Upper lobe of left lung (tissue), 6 donors: Measurements from ENCODE around the gene LARGE1. TPM values are rescaled to one million over a fixed set of nuclear protein-coding genes. Genes with fewer than 3 reads are reported as not detected.

ENCODE experiments used
- ATAC-seq, 2 donors: fragments of 200-7000 bp; cut with Tn5 transposase; one replicate each; pipeline ENCODE4 v1.9.1; 2022; ENCODE audit warnings: mild to moderate bottlenecking in 2 of 2, moderate library complexity in 2 of 2; ENCODE audit not compliant: low FRiP score in 2 of 2
- DNase-seq, 2 donors: peaks; one replicate each; pipeline ENCODE4 v3.0.0-alpha.2; 2019 to 2020
- H3K27ac ChIP-seq, 4 donors: fragments of 200-600 bp; sonication (generic); one replicate each; pipeline ENCODE4 v1.5.1; 2016 to 2019
- H3K27me3 ChIP-seq, 4 donors: fragments of 200-600 bp; sonication (generic); one replicate each; pipeline ENCODE4 v1.5.1; 2017 to 2019
- H3K36me3 ChIP-seq, 4 donors: fragments of 200-600 bp; sonication (generic); one replicate each; pipeline ENCODE4 v1.5.1; 2016 to 2019
- H3K4me1 ChIP-seq, 4 donors: fragments of 200-600 bp; sonication (generic); one replicate each; pipeline ENCODE4 v1.5.1; 2018 to 2019
- H3K4me3 ChIP-seq, 4 donors: fragments of 200-600 bp; sonication (generic); one replicate each; pipeline ENCODE4 v1.5.1; 2017 to 2019; ENCODE audit warnings: mild to moderate bottlenecking in 2 of 4, moderate library complexity in 1 of 4
- H3K9me3 ChIP-seq, 4 donors: fragments of 200-600 bp; sonication (generic); one replicate each; pipeline ENCODE4 v1.5.1; 2018 to 2019
- EP300 ChIP-seq, 4 donors: sonication (generic); formaldehyde crosslinking; IDR thresholded peaks; one replicate each; pipeline ENCODE4 v1.5.1; 2017; ENCODE audit warnings: antibody characterized with exemption in 4 of 4, control low read depth in 2 of 4
- POLR2A ChIP-seq, 4 donors: fragments of 450-650 bp; IDR thresholded peaks; one replicate each; pipeline ENCODE4 v1.5.1; 2016 to 2017; ENCODE audit warnings: antibody characterized with exemption in 4 of 4, mild to moderate bottlenecking in 2 of 4
- POLR2AphosphoS5 ChIP-seq, 2 donors: sonication (generic); formaldehyde crosslinking; IDR thresholded peaks; one replicate each; pipeline ENCODE4 v1.5.1; 2017; ENCODE audit warnings: antibody characterized with exemption in 2 of 2
- WGBS, 2 donors: methylation state at CpG; one replicate each; pipeline ENCODE4 v1.1.5; 2017 to 2018; 5-methylcytosine and 5-hydroxymethylcytosine counted together
- total RNA-seq, 6 donors: library from RNA; depleted of rRNA in 4 of 6; stranded (reverse); fragments of >200 nt in 4 of 6; gene quantifications; one replicate each; pipeline versions ENCODE4 v1.1.0 to v1.2.1, GENCODE V29; 2016 to 2021
- TF ChIP-seq, protein P1 (sequence below), 6 experiments: fragments of 450-650 bp in 4 of 6; fragments of 200-600 bp in 2 of 6; sonication (generic) in 2 of 6; IDR thresholded peaks; one replicate each; pipeline ENCODE4 v1.5.1; 2016 to 2019; ENCODE audit warnings: antibody characterized with exemption in 6 of 6
- donor health status: DM: no; HTN: no; CAD: no; lungs with moderate emphysema.
- donor health status: DM: no; HTN: yes; CAD: no; lungs with severe emphysema.

LARGE1 gene
- total RNA-seq, 6 donors from 2014 or later = 14.0 to 56.6 (median 25.3) TPM

DNA sequence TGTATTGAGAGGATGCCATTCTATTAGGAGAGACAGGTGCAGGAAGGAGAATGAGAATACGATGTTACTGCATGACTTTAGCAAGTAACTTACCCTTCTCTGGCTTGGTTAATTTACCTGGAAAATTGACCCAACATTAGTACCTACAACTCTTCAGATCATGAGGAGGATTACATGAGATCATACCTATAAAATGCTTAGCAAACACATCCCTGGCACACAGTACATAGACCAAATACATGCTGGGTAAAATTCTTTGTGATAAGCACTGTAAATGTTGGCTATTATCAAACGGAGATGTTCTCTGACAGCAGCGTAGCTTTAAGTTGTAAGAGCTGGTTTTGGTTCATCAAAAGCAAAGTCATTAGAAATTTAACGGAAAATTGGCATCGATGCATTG is 28.8 kb downstream of the LARGE1 start:
- DNase-seq (no peak), ATAC-seq (no peak)
- no peak for TF ChIP-seq POLR2A (IDR thresholded peaks at IDR 0.05)
- TF ChIP-seq, protein P1, sequence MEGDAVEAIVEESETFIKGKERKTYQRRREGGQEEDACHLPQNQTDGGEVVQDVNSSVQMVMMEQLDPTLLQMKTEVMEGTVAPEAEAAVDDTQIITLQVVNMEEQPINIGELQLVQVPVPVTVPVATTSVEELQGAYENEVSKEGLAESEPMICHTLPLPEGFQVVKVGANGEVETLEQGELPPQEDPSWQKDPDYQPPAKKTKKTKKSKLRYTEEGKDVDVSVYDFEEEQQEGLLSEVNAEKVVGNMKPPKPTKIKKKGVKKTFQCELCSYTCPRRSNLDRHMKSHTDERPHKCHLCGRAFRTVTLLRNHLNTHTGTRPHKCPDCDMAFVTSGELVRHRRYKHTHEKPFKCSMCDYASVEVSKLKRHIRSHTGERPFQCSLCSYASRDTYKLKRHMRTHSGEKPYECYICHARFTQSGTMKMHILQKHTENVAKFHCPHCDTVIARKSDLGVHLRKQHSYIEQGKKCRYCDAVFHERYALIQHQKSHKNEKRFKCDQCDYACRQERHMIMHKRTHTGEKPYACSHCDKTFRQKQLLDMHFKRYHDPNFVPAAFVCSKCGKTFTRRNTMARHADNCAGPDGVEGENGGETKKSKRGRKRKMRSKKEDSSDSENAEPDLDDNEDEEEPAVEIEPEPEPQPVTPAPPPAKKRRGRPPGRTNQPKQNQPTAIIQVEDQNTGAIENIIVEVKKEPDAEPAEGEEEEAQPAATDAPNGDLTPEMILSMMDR (IDR thresholded peaks at IDR 0.05) = no peak
- no peak for TF ChIP-seq EP300 (IDR thresholded peaks at IDR 0.05)
- TF ChIP-seq POLR2AphosphoS5 (IDR thresholded peaks at IDR 0.05) = no peak
- Histone ChIP-seq H3K4me1 (peaks cover 0 to 15% (median 8%) of the 10 kb centered on the region in 4 donors), H3K36me3 (no peaks in the 10 kb centered on the region), H3K27me3 (no peaks in the 10 kb centered on the region), H3K27ac (no peak overlapping the region), H3K9me3 (no peaks in the 10 kb centered on the region), H3K4me3 (no peak overlapping the region)
- WGBS, 2 donors = 65 to 82% methylated on average over 5 of the region's 5 CpGs

DNA sequence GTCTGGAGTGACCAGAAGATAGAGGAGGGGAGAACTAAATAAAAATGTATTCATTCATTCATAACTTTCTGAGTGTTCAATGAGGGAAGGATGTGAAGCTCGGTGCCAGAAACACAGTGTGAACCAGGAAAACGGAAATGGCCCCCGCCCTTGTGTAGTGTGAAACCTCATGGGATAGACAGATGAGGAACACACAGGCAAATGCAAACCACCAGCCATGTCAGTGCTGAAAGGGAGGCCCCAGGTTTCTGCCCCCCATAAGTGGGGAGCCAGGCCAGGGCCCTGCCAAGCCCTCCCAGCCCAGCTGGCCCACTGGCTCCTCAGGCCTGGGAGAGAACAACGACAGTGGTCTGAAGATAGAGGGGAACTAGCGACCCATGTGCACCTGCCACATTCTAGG is 30.5 kb downstream of the LARGE1 start:
- no peak overlapping the region for H3K27ac ChIP-seq
- H3K4me1 ChIP-seq = peaks cover 0 to 15% (median 8%) of the 10 kb centered on the region in 4 donors
- TF ChIP-seq, protein P1 (IDR thresholded peaks at IDR 0.05) = no peak
- TF ChIP-seq EP300 (IDR thresholded peaks at IDR 0.05) = no peak
- no peak for TF ChIP-seq POLR2AphosphoS5 (IDR thresholded peaks at IDR 0.05)
- no peak for TF ChIP-seq POLR2A (IDR thresholded peaks at IDR 0.05)
- H3K36me3 ChIP-seq = no peaks in the 10 kb centered on the region
- ATAC-seq (no peak), DNase-seq (peak in 1 of 2 donors; percentile 38)
- WGBS, 2 donors = 79 to 84% methylated on average over 5 of the region's 5 CpGs
- no peaks in the 10 kb centered on the region for H3K9me3 ChIP-seq
- no peak overlapping the region for H3K4me3 ChIP-seq
- no peaks in the 10 kb centered on the region for H3K27me3 ChIP-seq

DNA sequence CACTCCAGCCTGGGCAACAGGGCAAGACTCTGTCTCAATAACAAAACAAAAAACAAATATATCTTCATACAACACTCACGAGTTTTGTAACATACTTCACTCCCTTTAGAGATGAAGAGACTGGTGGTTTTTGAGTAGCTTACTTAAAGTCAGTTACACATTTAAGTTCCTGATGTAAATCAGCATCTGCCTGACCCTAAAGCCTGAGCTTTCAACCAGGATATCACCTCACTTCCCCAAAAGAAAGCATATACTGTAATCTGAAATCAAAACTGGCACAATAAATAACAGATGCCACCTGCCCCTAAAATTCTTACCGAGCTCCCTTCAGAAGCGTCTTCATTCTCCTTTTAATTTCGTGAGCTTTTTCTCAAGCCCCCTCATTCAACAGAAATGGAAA is 31.5 kb downstream of the LARGE1 start:
- Histone ChIP-seq H3K36me3 (no peaks in the 10 kb centered on the region), H3K4me1 (peaks cover 0 to 15% (median 8%) of the 10 kb centered on the region in 4 donors), H3K27ac (no peak overlapping the region), H3K27me3 (no peaks in the 10 kb centered on the region), H3K4me3 (no peak overlapping the region), H3K9me3 (no peaks in the 10 kb centered on the region)
- TF ChIP-seq, protein P1 (IDR thresholded peaks at IDR 0.05) = no peak
- no peak for TF ChIP-seq POLR2AphosphoS5 (IDR thresholded peaks at IDR 0.05)
- TF ChIP-seq EP300 (IDR thresholded peaks at IDR 0.05) = no peak
- no peak for TF ChIP-seq POLR2A (IDR thresholded peaks at IDR 0.05)
- 45 to 52% methylated on average over 4 of the region's 4 CpGs for WGBS, 2 donors
- DNase-seq = no peak
- no peak for ATAC-seq

DNA sequence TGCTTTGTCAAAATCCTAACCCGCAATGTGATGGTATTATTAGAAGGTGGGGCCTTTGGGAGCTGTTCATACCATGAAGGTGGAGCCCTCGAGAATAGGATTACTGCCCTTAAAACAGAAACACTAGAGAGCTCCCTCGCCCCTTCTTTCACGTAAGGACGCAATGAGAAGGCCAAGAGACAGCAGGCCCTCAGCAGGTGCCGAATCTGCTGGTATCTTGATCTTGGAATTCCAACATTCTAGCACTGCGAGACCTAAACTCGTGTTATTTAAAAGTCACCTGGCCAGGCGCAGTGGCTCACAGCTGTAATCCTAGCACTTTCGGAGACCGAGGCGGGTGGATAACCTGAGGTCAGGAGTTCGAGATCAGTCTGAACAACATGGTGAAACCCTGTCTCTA is 33.1 kb downstream of the LARGE1 start:
- no peak overlapping the region for H3K27ac ChIP-seq
- DNase-seq = no peak
- no peaks in the 10 kb centered on the region for H3K9me3 ChIP-seq
- WGBS, 2 donors = 91 to 96% methylated on average over 13 of the region's 13 CpGs
- no peaks in the 10 kb centered on the region for H3K27me3 ChIP-seq
- no peak for ATAC-seq
- peaks cover 0 to 12% (median 8%) of the 10 kb centered on the region in 4 donors for H3K4me1 ChIP-seq
- TF ChIP-seq EP300 (IDR thresholded peaks at IDR 0.05) (no peak), POLR2AphosphoS5 (IDR thresholded peaks at IDR 0.05) (no peak)
- no peaks in the 10 kb centered on the region for H3K36me3 ChIP-seq
- no peak overlapping the region for H3K4me3 ChIP-seq

DNA sequence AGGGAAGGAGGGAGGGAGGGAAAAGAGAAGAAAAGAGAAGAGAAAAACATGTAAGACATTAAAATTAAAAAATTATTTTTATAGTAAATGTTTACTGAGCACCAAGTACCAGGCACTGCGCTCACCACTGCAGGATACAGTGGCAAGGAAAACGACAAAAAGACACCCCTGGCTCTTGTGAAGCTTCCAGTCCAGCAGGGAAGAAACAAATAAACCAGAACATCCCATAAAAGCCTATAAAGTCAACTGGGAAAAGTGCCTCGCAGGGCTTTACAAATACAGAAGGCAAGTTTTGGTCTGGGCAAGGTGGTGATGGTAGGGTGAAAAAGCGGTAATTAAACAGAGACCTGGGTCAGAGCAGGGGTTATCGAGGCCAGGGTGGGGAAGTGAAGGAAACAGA is 33.6 kb downstream of the LARGE1 start:
- Histone ChIP-seq H3K27ac (no peak overlapping the region), H3K4me1 (peaks cover 0 to 11% (median 8%) of the 10 kb centered on the region in 4 donors), H3K4me3 (no peak overlapping the region), H3K9me3 (no peaks in the 10 kb centered on the region), H3K36me3 (no peaks in the 10 kb centered on the region), H3K27me3 (no peaks in the 10 kb centered on the region)
- ATAC-seq = no peak
- DNase-seq = no peak
- WGBS, 2 donors = 93 to 96% methylated on average over 5 of the region's 5 CpGs
- no peak for TF ChIP-seq POLR2A (IDR thresholded peaks at IDR 0.05)
- TF ChIP-seq EP300 (IDR thresholded peaks at IDR 0.05) = no peak
- TF ChIP-seq POLR2AphosphoS5 (IDR thresholded peaks at IDR 0.05) = no peak

DNA sequence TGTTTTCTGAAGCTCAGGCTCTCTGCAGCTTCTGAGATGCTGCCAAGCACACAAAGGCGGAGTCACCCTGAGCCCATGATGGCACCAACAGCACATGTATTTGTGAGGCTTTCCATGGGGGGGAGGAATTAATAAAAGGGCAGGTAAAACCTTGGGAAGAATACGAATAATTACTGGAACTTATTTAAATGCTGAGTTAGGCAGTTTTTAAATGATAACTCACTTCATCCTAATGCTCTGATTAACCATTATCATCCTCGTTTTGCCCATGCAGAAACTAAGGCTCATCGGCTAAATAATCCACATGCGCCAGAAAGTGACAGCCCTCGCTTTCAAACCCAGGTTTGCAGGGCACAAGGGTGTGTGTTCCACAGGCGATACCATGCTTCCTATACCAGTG is 35.4 kb downstream of the LARGE1 start:
- 91 to 93% methylated on average over 7 of the region's 7 CpGs for WGBS, 2 donors
- no peak for TF ChIP-seq POLR2AphosphoS5 (IDR thresholded peaks at IDR 0.05)
- no peak for TF ChIP-seq POLR2A (IDR thresholded peaks at IDR 0.05)
- TF ChIP-seq, protein P1 (IDR thresholded peaks at IDR 0.05) = no peak
- TF ChIP-seq EP300 (IDR thresholded peaks at IDR 0.05) = no peak
- H3K4me3 ChIP-seq = no peak overlapping the region
- peaks cover 0 to 8% (median 8%) of the 10 kb centered on the region in 4 donors for H3K4me1 ChIP-seq
- H3K36me3 ChIP-seq = no peaks in the 10 kb centered on the region
- ATAC-seq = no peak
- no peaks in the 10 kb centered on the region for H3K27me3 ChIP-seq
- no peak overlapping the region for H3K27ac ChIP-seq
- no peaks in the 10 kb centered on the region for H3K9me3 ChIP-seq
- no peak for DNase-seq
